PC-9 (cell line): Measurements from ENCODE around the gene PDE8A. TPM values are rescaled to one million over a fixed set of nuclear protein-coding genes. Genes with fewer than 3 reads are reported as not detected.
A peak's percentile ranks its signal among the peaks of the same experiment; 100 is the strongest.

ENCODE experiments used
- BruUV-seq: library from RNA; stranded (reverse); fragments of 400-500 nt; replicated peaks from 2 replicates; lab custom pipeline; 2021; lab: Mats Ljungman, UMichigan
- CTCF ChIA-PET: fragments of 300-600 bp; sonication (Branson Sonifier 250); formaldehyde crosslinking; loops from one replicate; lab custom pipeline; 2022; ENCODE audit warnings: antibody characterized with exemption; lab: Charles Lee
- POLR2A ChIA-PET: fragments of 300-600 bp; sonication (Branson Sonifier 250); formaldehyde crosslinking; loops from one replicate; lab custom pipeline; 2022; ENCODE audit warnings: antibody characterized with exemption; ENCODE audit not compliant: unreplicated experiment; lab: Charles Lee
- DNase-seq, 2 experiments: peaks; one replicate each; pipeline versions ENCODE4 v3.0.0 to v3.0.0-alpha.2; 2015 to 2022; ENCODE audit warnings: mixed read lengths in 1 of 2
- H2AFZ ChIP-seq: fragments of 200-600 bp; sonication (generic); 2 replicates; pipeline ENCODE4 v1.8.1; 2017; ENCODE audit warnings: antibody characterized with exemption
- H3F3A ChIP-seq: fragments of 200-600 bp; sonication (generic); 2 replicates; pipeline ENCODE4 v1.8.1; 2017; ENCODE audit warnings: antibody characterized with exemption, mild to moderate bottlenecking, low read depth; ENCODE audit not compliant: insufficient read depth
- H3K27ac ChIP-seq: fragments of 200-600 bp; sonication (generic); 2 replicates; pipeline ENCODE4 v1.6.1; 2016; ENCODE audit warnings: mixed run types
- H3K27me3 ChIP-seq: fragments of 200-600 bp; sonication (generic); 2 replicates; pipeline ENCODE4 v1.6.1; 2016; ENCODE audit warnings: low read depth, mixed run types; ENCODE audit not compliant: insufficient read depth
- H3K36me3 ChIP-seq: fragments of 200-600 bp; sonication (generic); 2 replicates; pipeline ENCODE4 v1.6.1; 2016; ENCODE audit warnings: low read depth, mixed run types
- H3K4me1 ChIP-seq: fragments of 200-600 bp; sonication (generic); replicated peaks from 2 replicates; pipeline ENCODE4 v1.6.1; 2016; ENCODE audit warnings: mixed run types; ENCODE audit not compliant: insufficient read depth
- H3K4me2 ChIP-seq: fragments of 200-600 bp; sonication (generic); 2 replicates; pipeline ENCODE4 v1.6.1; 2017; ENCODE audit warnings: mixed run types
- H3K4me3 ChIP-seq: fragments of 200-600 bp; sonication (generic); 2 replicates; pipeline ENCODE4 v1.6.1; 2016; ENCODE audit warnings: mixed run types
- H3K79me2 ChIP-seq: fragments of 200-600 bp; sonication (generic); 2 replicates; pipeline ENCODE4 v1.6.1; 2017; ENCODE audit warnings: low read depth, mixed run types
- H3K9me2 ChIP-seq: fragments of 200-600 bp; sonication (generic); 2 replicates; pipeline ENCODE4 v1.8.1; 2017; ENCODE audit warnings: mild to moderate bottlenecking; ENCODE audit not compliant: insufficient read depth
- H3K9me3 ChIP-seq: fragments of 200-600 bp; sonication (generic); 2 replicates; pipeline ENCODE4 v1.8.1; 2016; ENCODE audit warnings: low read depth; ENCODE audit not compliant: insufficient read depth
- H4K20me1 ChIP-seq: fragments of 200-600 bp; sonication (generic); 2 replicates; pipeline ENCODE4 v1.8.1; 2017; ENCODE audit not compliant: insufficient read depth
- EZH2 ChIP-seq: fragments of 200-600 bp; sonication (generic); IDR thresholded peaks from 2 replicates; pipeline ENCODE4 v1.8.0; 2017; ENCODE audit warnings: antibody characterized with exemption, low read depth
- intact Hi-C: fragments of 100-400 bp; cut with micrococcal nuclease; formaldehyde crosslinking; loops from one replicate; pipeline ENCODE4 v1.10.0; 2022; ENCODE audit not compliant: unreplicated experiment
- total RNA-seq: library from RNA; stranded (reverse); gene quantifications from 2 replicates; pipeline ENCODE4 v1.2.3, GENCODE V29; 2021
- TF ChIP-seq, protein P1 (sequence below): fragments of 200-600 bp; sonication (generic); conservative IDR thresholded peaks from 2 replicates; pipeline ENCODE4 v1.6.1; 2017; ENCODE audit warnings: mixed run types, antibody characterized with exemption, mild to moderate bottlenecking, moderate library complexity

The PDE8A gene
- total RNA-seq, 1 experiment from 2014 or later: 47.3 TPM

DNA sequence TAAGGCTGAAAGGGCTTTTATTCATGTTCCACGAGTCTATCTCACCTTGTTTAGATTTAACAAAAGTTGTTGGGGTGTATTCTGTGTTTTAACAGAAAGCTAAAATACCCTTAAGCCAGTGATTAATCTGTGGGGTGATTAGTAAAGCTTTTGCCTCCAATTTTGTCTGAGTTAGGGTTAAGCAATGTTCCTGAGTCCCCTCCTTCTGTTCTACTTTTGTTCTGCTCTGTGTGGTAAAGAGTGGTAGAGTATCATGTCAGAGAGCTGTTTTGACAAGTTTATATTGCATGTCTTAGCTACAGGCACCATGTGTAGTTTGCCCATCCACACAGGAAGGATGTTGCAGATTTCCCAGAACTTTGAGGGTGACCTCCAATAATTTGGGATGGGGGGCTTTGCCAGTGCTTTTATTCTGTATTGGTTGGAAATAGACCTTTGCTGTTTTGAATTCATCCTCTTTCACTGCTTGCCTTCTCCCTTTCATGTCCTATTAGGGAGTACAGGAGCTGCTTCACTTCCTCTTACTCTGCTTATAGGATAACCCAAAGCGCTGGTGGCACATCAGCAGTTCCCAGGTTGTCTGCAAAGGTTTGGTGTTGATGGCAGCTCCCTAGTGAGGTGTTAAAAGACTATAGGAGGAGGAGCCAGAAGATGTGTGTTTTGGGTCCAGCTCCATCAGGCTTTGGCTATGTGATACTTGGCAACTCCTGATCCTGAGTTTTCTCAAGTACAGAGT, 7.4 kb downstream of the PDE8A start:
- H3K9me2 ChIP-seq: no peaks in the 10 kb centered on the region
- no peaks in the 10 kb centered on the region for H3K27me3 ChIP-seq
- intact Hi-C loops: no loop called here
- no peaks in the 10 kb centered on the region for H3K36me3 ChIP-seq
- no peak for TF ChIP-seq EZH2
- TF ChIP-seq, protein P1, sequence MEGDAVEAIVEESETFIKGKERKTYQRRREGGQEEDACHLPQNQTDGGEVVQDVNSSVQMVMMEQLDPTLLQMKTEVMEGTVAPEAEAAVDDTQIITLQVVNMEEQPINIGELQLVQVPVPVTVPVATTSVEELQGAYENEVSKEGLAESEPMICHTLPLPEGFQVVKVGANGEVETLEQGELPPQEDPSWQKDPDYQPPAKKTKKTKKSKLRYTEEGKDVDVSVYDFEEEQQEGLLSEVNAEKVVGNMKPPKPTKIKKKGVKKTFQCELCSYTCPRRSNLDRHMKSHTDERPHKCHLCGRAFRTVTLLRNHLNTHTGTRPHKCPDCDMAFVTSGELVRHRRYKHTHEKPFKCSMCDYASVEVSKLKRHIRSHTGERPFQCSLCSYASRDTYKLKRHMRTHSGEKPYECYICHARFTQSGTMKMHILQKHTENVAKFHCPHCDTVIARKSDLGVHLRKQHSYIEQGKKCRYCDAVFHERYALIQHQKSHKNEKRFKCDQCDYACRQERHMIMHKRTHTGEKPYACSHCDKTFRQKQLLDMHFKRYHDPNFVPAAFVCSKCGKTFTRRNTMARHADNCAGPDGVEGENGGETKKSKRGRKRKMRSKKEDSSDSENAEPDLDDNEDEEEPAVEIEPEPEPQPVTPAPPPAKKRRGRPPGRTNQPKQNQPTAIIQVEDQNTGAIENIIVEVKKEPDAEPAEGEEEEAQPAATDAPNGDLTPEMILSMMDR: no peak
- H4K20me1 ChIP-seq: peaks cover 15% of the 10 kb centered on the region; the same call in 1 of the 2 replicates
- ChIA-PET POLR2A (no interaction called here), CTCF (interaction anchor here (1.0 kb wide), 1 partner anchor 55 kb away, joined by 3 read pairs; no protein-coding TSS in a partner anchor)
- H3K4me3 ChIP-seq: no peak overlapping the region
- H3F3A ChIP-seq: peaks cover 18% of the 10 kb centered on the region
- no peak for DNase-seq
- no peak overlapping the region for H2AFZ ChIP-seq
- no peak overlapping the region for H3K4me2 ChIP-seq
- peaks cover 98% of the 10 kb centered on the region for H3K79me2 ChIP-seq
- peaks cover 34% of the 10 kb centered on the region for H3K4me1 ChIP-seq
- H3K9me3 ChIP-seq: no peaks in the 10 kb centered on the region
- no peak overlapping the region for H3K27ac ChIP-seq
- BruUV-seq: no TSS peak

DNA sequence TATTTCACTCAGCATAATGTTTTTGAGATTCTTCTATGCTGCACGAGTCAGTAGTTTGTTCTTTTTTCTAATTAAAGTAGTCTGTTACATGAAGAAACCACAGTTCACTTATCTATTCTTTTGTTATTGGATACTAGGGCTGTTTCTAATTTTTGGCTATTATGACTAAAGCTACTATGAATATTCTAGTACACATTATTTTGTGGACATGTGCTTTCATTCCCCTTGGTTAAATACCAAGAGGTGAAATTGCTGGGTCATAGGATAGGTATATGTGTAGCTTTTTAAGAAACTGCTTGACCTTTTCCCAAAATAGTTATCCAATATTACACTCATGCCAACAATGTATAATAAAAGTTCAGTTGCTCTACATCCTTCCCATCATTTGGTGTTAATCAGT, 8.9 kb downstream of the PDE8A start:
- Histone ChIP-seq H3K4me3 (no peak overlapping the region), H3F3A (peaks cover 18% of the 10 kb centered on the region), H4K20me1 (0 out of 2 replicates have a peak, but pooled peaks cover 5% of the 10 kb centered on the region), H3K79me2 (peaks cover 98% of the 10 kb centered on the region), H3K4me1 (peaks cover 20% of the 10 kb centered on the region), H3K9me2 (no peaks in the 10 kb centered on the region), H3K27ac (no peak overlapping the region), H3K4me2 (no peak overlapping the region), H3K9me3 (no peaks in the 10 kb centered on the region), H3K27me3 (no peaks in the 10 kb centered on the region), H2AFZ (no peak overlapping the region), H3K36me3 (no peaks in the 10 kb centered on the region)
- BruUV-seq: no TSS peak
- intact Hi-C loops: no loop called here
- CTCF ChIA-PET: no interaction called here
- TF ChIP-seq EZH2: no peak
- TF ChIP-seq, protein P1: no peak
- DNase-seq: no peak
- POLR2A ChIA-PET: no interaction called here

DNA sequence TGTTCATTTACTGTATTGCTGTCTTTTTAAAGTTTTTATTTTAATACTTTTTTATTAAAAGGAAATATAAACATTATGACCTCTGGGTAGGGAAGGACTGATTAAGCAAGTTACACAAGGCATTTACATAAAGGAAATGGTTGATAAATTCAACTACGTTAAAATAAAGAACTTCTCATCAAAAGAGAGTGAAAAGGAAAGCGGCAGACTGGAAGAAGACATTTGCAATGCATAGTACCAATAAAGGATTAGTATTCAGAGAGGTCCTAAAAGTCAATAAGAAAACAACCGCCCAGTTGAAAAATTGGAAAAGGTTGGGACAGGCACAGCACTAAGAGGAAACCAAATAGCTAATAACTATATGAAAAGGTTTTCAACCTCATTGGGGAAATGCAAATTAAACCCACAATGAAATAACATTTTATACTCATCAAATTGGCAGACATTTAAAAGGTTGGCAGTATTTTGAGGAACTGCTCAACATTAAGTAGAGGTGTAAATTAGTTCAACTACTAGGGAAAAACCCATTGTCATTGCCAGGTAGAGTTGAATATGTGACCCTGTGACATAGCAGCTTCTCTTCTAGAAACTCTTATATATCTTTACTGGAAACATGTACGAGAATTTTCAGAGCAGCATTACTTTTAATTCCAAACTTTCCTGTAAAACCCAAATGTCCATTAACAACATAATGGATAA, 9.5 kb downstream of the PDE8A start:
- intact Hi-C loops: no loop called here
- H4K20me1 ChIP-seq: 0 out of 2 replicates have a peak, but pooled peaks cover 5% of the 10 kb centered on the region
- no peaks in the 10 kb centered on the region for H3K27me3 ChIP-seq
- H3K36me3 ChIP-seq: no peaks in the 10 kb centered on the region
- ChIA-PET POLR2A (no interaction called here), CTCF (no interaction called here)
- DNase-seq: no peak
- H3K4me1 ChIP-seq: peaks cover 19% of the 10 kb centered on the region
- peaks cover 97% of the 10 kb centered on the region for H3K79me2 ChIP-seq
- no peaks in the 10 kb centered on the region for H3K9me3 ChIP-seq
- H2AFZ ChIP-seq: no peak overlapping the region
- no peak for TF ChIP-seq EZH2
- TF ChIP-seq, protein P1: no peak
- no peak overlapping the region for H3K4me3 ChIP-seq
- peaks cover 18% of the 10 kb centered on the region for H3F3A ChIP-seq
- peak overlapping the region; percentile 79 for H3K27ac ChIP-seq
- no TSS peak for BruUV-seq
- H3K4me2 ChIP-seq: 0 out of 2 replicates have a peak overlapping the region, but pooled peaks have one; percentile 56
- H3K9me2 ChIP-seq: no peaks in the 10 kb centered on the region
